Measurements from ENCODE around the gene ASTN2. TPM values are rescaled to one million over a fixed set of nuclear protein-coding genes. Genes with fewer than 3 reads are reported as not detected.

The ASTN2 gene
- total and polyA plus RNA-seq, 9 of the 15 experiments (the other 6 are each of a cell fraction or from before 2014, with no cell fraction given), result 0.56 to 3.5 (median 1.9) TPM

GRCh38 chr9:116691607-116692006 is 723.2 kb downstream of the ASTN2 start (continued):
- TF ChIP-seq IRF1 (CRISPR knock-in tag; IDR thresholded peaks at IDR 0.05; ENCODE audit: borderline replicate concordance) (no peak), PHF8 (IDR thresholded peaks at IDR 0.05; ENCODE audit: borderline replicate concordance, low read length) (no peak), ZBTB40 (IDR thresholded peaks at IDR 0.05) (0 out of 2 replicates have a peak, but pooled peaks have one; percentile 44), ZBTB40 (CRISPR knock-in tag; IDR thresholded peaks at IDR 0.05) (no peak), CEBPG (CRISPR knock-in tag; IDR thresholded peaks at IDR 0.05) (no peak), CEBPG (tag; conservative IDR thresholded peaks at IDR 0.05 in 1 of 2, IDR thresholded peaks at IDR 0.05 in 1 of 2) (no peak), HMBOX1 (IDR thresholded peaks at IDR 0.05) (peak; percentile 77; the same call in 1 of the 2 replicates), E2F5 (CRISPR knock-in tag; IDR thresholded peaks at IDR 0.05) (no peak), ILK (tag; IDR thresholded peaks at IDR 0.05; ENCODE audit: borderline replicate concordance, low read depth) (no peak), PATZ1 (CRISPR knock-in tag; IDR thresholded peaks at IDR 0.05; ENCODE audit: borderline replicate concordance) (no peak), ZFX (CRISPR knock-in tag; IDR thresholded peaks at IDR 0.05) (no peak), TGIF2 (CRISPR knock-in tag; IDR thresholded peaks at IDR 0.05) (no peak)

Measured in K562 (cell line).